SK-N-SH treated with all-trans-retinoic acid at 6 μM for 48 hours (cell line): ENCODE results near the gene HEPN1.
A peak's percentile ranks its signal among the peaks of the same experiment; 100 is the strongest.

Source experiments
- ATAC-seq: fragments of 200-7000 bp; cut with Tn5 transposase; 3 replicates; pipeline ENCODE4 v1.9.1; 2020; ENCODE audit warnings: mild to moderate bottlenecking, moderate library complexity
- ARNTL ChIP-seq: fragments of 450-650 bp; formaldehyde crosslinking; IDR thresholded peaks from 2 replicates; pipeline ENCODE4 v1.5.0; 2020; ENCODE audit warnings: low read depth, mild to moderate bottlenecking, moderate library complexity, borderline replicate concordance
- BACH2 ChIP-seq: fragments of 250-450 bp; sonication (Bioruptor Pico); IDR thresholded peaks from 2 replicates; pipeline ENCODE4 v1.9.0; 2021; ENCODE audit warnings: mild to moderate bottlenecking, borderline replicate concordance
- CREB5 ChIP-seq: fragments of 250-450 bp; sonication (Bioruptor Pico); IDR thresholded peaks from 2 replicates; pipeline ENCODE4 v1.5.1; 2020; ENCODE audit warnings: low read depth, mild to moderate bottlenecking, moderate library complexity
- CSDC2 ChIP-seq: fragments of 250-450 bp; sonication (Bioruptor Pico); IDR thresholded peaks from 2 replicates; pipeline ENCODE4 v1.5.0; 2020; ENCODE audit warnings: mild to moderate bottlenecking, moderate library complexity
- ESRRG ChIP-seq: fragments of 250-450 bp; sonication (Bioruptor Pico); IDR thresholded peaks from 2 replicates; pipeline ENCODE4 v1.6.1; 2021; ENCODE audit warnings: mild to moderate bottlenecking
- ISL1 ChIP-seq: fragments of 250-450 bp; sonication (Bioruptor Pico); IDR thresholded peaks from 2 replicates; pipeline ENCODE4 v2.1.2; 2022; ENCODE audit warnings: mild to moderate bottlenecking, moderate library complexity
- PPARA ChIP-seq: fragments of 250-450 bp; sonication (Bioruptor Pico); IDR thresholded peaks from 2 replicates; pipeline ENCODE4 v1.5.0; 2020; ENCODE audit warnings: mild to moderate bottlenecking, borderline replicate concordance
- SNAI2 ChIP-seq: fragments of 250-450 bp; sonication (Bioruptor Pico); IDR thresholded peaks from 2 replicates; pipeline ENCODE4 v1.5.0; 2020; ENCODE audit warnings: mild to moderate bottlenecking, moderate library complexity
- TCF4 ChIP-seq: fragments of 250-450 bp; sonication (Bioruptor Pico); IDR thresholded peaks from 2 replicates; pipeline ENCODE4 v1.8.0; 2021; ENCODE audit warnings: mild to moderate bottlenecking, moderate library complexity, borderline replicate concordance
- TOX ChIP-seq: fragments of 250-450 bp; sonication (Bioruptor Pico); IDR thresholded peaks from 2 replicates; pipeline ENCODE4 v1.8.0; 2021; ENCODE audit warnings: mild to moderate bottlenecking, moderate library complexity, borderline replicate concordance
- ZFP3 ChIP-seq: fragments of 250-450 bp; sonication (Bioruptor Pico); IDR thresholded peaks from 2 replicates; pipeline ENCODE4 v1.5.0; 2020; ENCODE audit warnings: mild to moderate bottlenecking, moderate library complexity
- ZFP30 ChIP-seq: fragments of 450-650 bp; formaldehyde crosslinking; IDR thresholded peaks from 2 replicates; pipeline ENCODE4 v1.5.0; 2022; ENCODE audit warnings: mild to moderate bottlenecking, moderate library complexity
- ZNF565 ChIP-seq: fragments of 450-650 bp; formaldehyde crosslinking; conservative IDR thresholded peaks from 2 replicates; pipeline ENCODE4 v1.5.0; 2020; ENCODE audit warnings: low read depth, mild to moderate bottlenecking, moderate library complexity
- ZNF70 ChIP-seq: fragments of 450-650 bp; formaldehyde crosslinking; IDR thresholded peaks from 2 replicates; pipeline ENCODE4 v1.5.0; 2020; ENCODE audit warnings: mild to moderate bottlenecking, moderate library complexity
- ZNF8 ChIP-seq: fragments of 450-650 bp; formaldehyde crosslinking; IDR thresholded peaks from 2 replicates; pipeline ENCODE4 v1.5.0; 2020; ENCODE audit warnings: mild to moderate bottlenecking, moderate library complexity
- TF ChIP-seq, protein P1 (sequence below): fragments of 250-450 bp; sonication (Bioruptor Pico); IDR thresholded peaks from 2 replicates; pipeline ENCODE4 v1.5.0; 2020; ENCODE audit warnings: mild to moderate bottlenecking, moderate library complexity
- TF ChIP-seq, protein P2 (sequence below): fragments of 250-450 bp; sonication (Bioruptor Pico); IDR thresholded peaks from 2 replicates; pipeline ENCODE4 v1.8.0; 2020; ENCODE audit warnings: mild to moderate bottlenecking, moderate library complexity, borderline replicate concordance
- TF ChIP-seq, protein P3 (sequence below): fragments of 250-450 bp; sonication (Bioruptor Pico); IDR thresholded peaks from 2 replicates; pipeline ENCODE4 v1.5.1; 2021; ENCODE audit warnings: mild to moderate bottlenecking, moderate library complexity

Gene HEPN1

GRCh38 chr11:124900464-124900863 lies 18.6 kb upstream of the HEPN1 start:
- peak; percentile 80 for ATAC-seq
- TF ChIP-seq ZNF8 (no peak), BACH2 (CRISPR knock-in tag) (no peak), ESRRG (CRISPR knock-in tag) (no peak)
- TF ChIP-seq, all 23 proteins: peak for 0

GRCh38 chr11:124902616-124903015 lies 16.4 kb upstream of the HEPN1 start:
- no peak for TF ChIP-seq ZNF70 (CRISPR knock-in tag)
- no peak for TF ChIP-seq CSDC2
- ATAC-seq: no peak

GRCh38 chr11:124915541-124916369 lies 3.3 kb upstream of the HEPN1 start:
- TF ChIP-seq ARNTL (CRISPR knock-in tag) (no peak), ISL1 (CRISPR knock-in tag) (no peak), CSDC2 (no peak), BACH2 (CRISPR knock-in tag) (no peak), ZNF8 (no peak), PPARA (CRISPR knock-in tag) (no peak)
- no peak for ATAC-seq

GRCh38 chr11:124916370-124916710 lies 2.7 kb upstream of the HEPN1 start:
- no peak for ATAC-seq
- TF ChIP-seq ZFP30 (no peak), TCF4 (CRISPR knock-in tag) (no peak), CREB5 (no peak), PPARA (CRISPR knock-in tag) (no peak), ZNF565 (CRISPR knock-in tag) (no peak), TOX (CRISPR knock-in tag) (no peak), ZNF8 (no peak)
- TF ChIP-seq, protein P1, sequence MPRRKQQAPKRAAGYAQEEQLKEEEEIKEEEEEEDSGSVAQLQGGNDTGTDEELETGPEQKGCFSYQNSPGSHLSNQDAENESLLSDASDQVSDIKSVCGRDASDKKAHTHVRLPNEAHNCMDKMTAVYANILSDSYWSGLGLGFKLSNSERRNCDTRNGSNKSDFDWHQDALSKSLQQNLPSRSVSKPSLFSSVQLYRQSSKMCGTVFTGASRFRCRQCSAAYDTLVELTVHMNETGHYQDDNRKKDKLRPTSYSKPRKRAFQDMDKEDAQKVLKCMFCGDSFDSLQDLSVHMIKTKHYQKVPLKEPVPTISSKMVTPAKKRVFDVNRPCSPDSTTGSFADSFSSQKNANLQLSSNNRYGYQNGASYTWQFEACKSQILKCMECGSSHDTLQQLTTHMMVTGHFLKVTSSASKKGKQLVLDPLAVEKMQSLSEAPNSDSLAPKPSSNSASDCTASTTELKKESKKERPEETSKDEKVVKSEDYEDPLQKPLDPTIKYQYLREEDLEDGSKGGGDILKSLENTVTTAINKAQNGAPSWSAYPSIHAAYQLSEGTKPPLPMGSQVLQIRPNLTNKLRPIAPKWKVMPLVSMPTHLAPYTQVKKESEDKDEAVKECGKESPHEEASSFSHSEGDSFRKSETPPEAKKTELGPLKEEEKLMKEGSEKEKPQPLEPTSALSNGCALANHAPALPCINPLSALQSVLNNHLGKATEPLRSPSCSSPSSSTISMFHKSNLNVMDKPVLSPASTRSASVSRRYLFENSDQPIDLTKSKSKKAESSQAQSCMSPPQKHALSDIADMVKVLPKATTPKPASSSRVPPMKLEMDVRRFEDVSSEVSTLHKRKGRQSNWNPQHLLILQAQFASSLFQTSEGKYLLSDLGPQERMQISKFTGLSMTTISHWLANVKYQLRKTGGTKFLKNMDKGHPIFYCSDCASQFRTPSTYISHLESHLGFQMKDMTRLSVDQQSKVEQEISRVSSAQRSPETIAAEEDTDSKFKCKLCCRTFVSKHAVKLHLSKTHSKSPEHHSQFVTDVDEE (CRISPR knock-in tag): no peak
- TF ChIP-seq, protein P2, sequence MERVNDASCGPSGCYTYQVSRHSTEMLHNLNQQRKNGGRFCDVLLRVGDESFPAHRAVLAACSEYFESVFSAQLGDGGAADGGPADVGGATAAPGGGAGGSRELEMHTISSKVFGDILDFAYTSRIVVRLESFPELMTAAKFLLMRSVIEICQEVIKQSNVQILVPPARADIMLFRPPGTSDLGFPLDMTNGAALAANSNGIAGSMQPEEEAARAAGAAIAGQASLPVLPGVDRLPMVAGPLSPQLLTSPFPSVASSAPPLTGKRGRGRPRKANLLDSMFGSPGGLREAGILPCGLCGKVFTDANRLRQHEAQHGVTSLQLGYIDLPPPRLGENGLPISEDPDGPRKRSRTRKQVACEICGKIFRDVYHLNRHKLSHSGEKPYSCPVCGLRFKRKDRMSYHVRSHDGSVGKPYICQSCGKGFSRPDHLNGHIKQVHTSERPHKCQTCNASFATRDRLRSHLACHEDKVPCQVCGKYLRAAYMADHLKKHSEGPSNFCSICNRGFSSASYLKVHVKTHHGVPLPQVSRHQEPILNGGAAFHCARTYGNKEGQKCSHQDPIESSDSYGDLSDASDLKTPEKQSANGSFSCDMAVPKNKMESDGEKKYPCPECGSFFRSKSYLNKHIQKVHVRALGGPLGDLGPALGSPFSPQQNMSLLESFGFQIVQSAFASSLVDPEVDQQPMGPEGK (CRISPR knock-in tag): no peak

DNA sequence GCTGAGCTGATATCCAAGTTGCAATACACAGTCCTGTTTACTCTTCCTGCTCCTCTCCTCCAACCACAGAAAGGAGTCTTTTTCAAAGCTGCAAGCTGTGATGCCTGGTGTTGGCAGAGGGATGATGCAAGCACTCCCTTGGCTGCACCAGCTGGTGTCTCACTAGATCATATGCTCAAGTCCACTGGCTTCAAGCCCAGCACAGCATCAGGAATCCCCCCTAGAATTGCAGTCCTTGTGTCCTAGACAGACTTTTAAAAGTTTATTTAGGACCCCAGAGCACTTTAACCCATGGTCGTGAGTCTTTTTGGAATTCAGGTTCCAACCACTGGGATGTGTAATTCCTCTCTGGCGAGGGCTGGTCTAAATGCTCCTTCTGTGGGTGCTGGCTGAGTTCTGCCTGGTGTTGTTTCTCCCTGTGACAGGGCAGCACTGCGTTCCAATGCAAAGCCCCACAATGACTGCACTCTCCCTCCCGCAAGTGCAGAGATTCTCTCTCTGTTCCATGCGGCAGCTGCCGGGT lies 1.9 kb upstream of the HEPN1 start:
- ATAC-seq: no peak
- TF ChIP-seq, protein P3, sequence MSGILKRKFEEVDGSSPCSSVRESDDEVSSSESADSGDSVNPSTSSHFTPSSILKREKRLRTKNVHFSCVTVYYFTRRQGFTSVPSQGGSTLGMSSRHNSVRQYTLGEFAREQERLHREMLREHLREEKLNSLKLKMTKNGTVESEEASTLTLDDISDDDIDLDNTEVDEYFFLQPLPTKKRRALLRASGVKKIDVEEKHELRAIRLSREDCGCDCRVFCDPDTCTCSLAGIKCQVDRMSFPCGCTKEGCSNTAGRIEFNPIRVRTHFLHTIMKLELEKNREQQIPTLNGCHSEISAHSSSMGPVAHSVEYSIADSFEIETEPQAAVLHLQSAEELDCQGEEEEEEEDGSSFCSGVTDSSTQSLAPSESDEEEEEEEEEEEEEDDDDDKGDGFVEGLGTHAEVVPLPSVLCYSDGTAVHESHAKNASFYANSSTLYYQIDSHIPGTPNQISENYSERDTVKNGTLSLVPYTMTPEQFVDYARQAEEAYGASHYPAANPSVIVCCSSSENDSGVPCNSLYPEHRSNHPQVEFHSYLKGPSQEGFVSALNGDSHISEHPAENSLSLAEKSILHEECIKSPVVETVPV: no peak
- TF ChIP-seq BACH2 (CRISPR knock-in tag) (no peak), ZFP3 (CRISPR knock-in tag) (no peak), ZNF8 (no peak), TOX (CRISPR knock-in tag) (no peak), SNAI2 (CRISPR knock-in tag) (no peak), ZNF565 (CRISPR knock-in tag) (no peak)
- TF ChIP-seq, protein P2 (CRISPR knock-in tag): no peak
